Superior temporal gyrus (tissue), 1 donor: ENCODE data around the gene COQ7.

Source experiments
- DNase-seq: peaks from one replicate; pipeline ENCODE4 v3.0.0-alpha.2; 2016; ENCODE audit errors: extremely low spot score

The COQ7 gene

DNA sequence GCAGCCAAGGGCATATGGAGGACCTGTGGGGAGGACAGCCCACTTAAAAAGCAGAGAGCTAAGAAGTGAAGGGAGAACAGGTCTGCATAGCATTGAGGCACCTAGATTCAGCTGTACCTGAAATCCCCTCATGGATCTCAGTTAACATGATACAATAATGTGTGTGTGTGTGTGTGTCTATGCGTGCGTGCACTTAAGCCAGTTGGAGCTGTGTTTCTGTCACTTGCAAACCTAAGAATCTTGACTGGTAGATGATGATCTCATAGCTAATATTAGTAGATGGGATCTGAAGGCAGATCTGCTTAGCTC is 44.6 kb downstream of the COQ7 start:
- DNase-seq: no peak

DNA sequence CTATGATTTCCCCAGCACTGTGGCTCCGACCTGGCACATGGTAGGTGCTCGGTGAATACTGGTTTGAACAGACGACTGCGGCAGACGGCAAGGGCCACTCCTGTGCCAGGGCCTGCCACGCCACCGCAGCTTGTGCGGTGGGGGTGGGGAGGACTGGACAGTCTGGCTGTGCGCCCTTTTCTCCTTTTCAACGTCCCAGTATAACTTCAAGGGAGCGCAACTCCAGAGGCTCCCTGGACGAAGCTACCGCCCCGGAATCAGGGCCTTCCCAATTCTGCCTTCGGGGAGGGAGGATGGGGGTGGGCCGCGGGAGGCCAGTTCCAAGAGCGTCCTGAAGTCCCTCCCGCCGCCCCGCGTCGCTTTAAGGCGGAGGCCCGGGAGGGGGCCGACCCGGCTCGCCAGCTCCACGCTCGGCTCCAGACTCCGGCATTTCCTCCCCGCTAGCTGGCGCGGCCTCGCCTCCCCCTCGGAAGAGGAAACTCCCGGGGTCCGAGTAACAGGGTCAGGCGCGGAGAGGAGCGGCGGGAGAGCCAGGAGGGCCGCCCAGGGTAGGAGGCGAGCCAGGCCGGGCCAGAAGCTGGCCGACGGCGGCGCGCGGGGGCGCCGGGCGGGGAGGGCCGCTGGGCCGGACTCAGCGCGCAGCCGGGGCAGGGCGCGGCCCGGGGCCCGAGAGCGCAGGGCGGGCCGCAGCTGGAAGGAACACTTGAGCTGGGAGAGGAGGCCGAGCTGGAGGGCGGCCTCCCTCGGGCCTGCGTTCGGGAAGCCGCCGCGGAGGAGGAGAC is 46.4 kb downstream of the COQ7 start, which contains the start of gene ITPRIPL2:
ITPRIPL2 (plus strand) TSS at position 388 of the 782 bp plus-strand sequence. CDS start 498 bp downstream, outside the sequence.
- DNase-seq: no peak

DNA sequence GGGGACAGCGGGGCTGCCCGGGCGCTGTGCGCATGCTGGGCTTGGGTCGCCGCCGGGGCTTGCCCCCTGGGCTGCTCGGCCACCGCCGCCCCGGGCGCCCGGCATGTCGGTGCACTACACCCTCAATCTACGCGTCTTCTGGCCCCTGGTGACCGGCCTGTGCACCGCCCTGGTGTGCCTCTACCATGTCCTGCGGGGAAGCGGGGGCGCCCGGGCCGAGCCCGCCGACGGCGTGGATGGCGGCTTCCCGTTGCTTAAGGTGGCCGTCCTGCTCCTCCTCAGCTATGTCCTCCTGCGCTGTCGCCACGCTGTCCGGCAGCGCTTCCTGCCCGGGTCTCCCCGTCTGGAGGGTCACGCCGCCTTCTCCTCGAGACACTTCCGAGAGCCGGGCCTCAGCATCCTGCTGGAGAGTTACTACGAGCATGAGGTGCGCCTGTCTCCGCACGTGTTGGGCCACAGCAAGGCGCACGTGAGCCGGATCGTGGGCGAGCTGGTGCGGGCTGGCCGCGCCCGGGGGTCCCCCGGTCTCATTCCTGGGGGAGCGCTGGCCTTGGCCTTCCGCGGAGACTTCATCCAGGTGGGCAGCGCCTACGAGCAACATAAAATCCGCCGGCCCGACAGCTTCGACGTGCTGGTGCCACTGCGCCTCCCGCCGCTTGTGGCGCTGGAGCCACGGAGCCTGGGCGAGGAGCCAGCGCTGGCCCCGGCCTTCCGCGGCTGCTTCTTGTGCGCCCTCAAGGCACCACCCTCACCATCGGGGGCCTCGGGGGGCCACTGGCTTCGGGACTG is 47.1 kb downstream of the COQ7 start:
- no peak for DNase-seq

DNA sequence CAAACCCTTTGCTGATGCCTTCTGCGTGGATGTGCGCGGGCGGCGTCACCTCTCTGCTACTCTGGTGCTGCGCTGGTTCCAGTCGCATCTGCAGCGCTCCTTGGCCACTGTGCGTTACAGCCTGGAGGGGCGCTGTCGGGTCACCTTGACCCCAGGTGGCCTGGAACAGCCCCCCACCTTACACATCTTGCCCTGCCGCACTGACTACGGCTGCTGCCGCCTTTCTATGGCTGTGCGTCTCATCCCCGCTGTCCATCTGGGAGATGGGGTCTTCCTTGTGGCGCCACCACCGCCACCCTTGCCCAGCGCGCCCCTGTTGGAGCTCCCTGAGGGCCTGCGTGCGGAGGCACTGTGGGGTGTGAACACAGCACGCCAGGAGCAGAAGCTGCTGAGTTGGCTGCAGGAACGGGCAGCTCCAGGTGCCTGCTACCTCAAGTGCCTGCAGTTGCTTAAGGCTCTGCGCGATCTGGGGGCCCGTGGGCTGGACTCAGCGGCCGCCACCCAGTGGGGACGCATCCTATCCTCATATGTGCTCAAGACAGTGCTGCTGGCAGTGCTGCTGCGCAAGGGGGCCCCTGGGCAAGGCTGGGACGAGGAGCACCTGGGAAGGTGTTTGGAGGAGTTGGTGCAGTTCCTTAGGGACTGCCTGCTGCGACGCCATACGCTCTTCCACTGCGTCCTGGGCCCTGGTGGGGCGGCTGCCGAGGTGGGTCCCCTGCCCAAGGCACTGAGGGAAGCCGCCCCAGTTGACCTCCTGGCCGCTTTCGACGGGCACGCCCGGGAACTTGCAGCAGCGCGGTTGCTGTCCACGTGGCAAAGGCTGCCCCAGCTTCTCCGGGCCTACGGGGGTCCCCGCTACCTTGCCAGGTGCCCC is 48.0 kb downstream of the COQ7 start:
- no peak for DNase-seq

DNA sequence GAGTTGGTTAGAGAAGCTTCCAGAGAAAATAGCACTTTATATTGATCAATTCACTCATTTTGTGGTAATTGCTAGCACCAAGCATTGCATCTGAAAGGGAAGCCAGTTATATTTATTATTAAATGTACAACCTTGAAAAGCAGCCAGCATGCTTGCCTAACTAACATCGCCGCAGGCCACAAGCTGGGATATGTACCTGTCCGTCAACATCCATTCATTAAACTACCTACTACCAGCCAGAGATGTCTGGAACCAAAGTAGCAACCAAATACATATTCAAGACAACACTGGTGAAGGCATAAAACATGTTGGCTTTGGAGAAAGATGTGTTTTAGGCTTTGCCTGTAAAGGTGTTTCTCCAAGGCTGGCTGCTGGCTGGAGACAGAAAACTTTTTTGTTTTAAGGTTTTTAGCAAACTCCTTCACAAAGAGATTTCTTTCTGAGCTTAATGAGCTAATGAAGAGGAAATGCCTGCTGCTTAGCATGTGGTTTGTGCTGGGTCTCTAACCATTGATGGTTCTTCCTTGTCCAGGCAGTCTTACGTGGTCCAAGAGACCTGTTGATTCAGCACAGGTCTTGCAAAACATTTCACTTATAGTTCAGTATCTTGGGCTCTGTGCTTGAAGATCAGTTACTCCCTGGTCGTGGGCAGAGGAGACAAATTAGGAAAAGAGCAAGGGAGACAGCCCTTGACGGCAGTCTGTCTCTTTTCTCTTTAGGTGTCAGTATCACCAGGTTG is 49.5 kb downstream of the COQ7 start:
- DNase-seq: no peak

DNA sequence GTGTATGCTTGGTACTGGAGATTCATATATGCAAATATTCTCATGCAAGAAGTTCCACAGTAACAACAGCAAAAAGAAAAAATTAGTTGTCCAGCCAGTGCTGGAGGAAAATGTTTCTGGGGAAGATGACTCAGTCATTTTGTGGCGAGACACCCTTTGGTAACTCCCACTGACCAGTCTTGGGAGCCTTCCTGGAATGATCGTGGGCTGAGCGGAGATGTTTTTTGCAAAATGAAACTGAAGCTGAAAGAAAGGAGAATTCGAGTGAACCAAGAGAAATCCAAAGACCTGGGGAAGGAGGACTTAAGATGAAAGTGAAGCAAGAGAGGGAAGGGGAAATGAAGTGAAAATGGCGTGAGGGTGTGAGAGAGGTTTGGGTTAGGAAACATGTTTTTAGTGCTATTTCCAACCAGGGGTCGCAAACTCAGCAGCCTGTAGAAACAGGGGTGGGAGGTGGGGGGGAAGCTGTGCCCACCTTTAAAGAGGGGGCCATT is 51.6 kb downstream of the COQ7 start:
- peak; percentile 63 for DNase-seq

DNA sequence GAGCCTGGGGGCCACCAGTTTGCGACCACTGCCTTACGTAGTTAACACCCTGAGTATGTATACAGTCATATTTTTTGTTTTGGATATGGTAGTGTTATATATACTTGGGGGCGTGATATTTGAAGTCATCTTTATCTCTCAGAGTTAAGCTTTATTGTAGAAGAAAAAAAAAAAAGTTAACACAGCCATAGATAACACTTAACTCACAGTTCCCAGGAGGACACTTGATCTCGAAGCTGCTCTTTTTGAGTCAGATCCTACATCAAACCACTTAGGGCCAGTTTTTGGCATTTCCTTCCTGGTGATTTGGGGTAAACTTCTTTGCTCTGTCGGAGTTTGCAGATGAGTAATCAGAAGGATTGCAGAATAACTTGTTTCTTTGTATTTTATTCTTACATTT is 52.1 kb downstream of the COQ7 start:
- DNase-seq: no peak

DNA sequence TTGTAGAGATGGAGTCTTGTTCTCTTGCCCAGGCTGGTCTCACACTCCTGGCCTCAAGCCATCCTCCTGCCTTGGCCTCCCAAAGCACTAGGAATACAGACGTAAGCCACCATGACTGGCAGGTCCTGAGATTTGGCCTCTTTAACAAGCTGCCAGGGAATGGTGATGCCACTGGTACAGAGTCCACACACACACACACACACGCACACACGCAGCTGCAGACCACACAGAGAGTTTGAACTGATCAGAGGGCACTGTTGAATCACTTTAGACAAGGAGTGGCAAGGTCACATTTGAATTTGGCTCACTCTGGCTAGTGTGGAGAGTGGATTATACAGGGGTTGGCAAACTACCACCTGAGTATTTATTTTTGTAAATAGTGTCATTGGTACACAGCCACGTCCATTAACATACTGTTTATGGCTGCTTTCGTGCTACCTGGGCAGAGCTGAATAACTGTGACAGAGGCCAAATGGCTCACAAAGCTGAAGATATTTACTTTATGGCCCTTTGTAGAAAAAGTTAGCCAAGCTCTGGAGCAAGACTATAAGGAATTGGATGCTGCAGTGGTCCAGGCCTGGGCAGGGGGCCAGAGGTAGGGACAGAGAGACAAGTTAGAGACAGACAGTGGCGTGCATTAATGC is 56.2 kb downstream of the COQ7 start:
- no peak for DNase-seq

DNA sequence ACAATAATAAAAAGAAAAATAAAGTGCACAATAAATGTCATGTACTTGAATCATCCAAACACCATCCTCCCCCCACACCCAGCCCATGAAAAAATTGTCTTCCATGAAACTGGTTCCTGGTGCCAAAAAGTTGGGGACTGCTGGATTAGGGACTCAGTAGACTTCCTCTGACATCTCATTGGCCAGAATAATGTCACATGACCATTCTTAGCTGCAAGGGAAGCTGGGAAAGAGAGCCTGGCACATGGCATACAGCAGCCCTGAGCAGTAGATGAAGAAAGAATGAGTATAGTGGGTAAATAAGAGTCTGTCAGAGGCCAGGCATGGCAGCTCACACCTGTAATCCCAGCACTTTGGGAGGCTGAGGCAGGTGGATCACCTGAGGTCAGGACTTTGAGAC is 58.9 kb downstream of the COQ7 start:
- no peak for DNase-seq

DNA sequence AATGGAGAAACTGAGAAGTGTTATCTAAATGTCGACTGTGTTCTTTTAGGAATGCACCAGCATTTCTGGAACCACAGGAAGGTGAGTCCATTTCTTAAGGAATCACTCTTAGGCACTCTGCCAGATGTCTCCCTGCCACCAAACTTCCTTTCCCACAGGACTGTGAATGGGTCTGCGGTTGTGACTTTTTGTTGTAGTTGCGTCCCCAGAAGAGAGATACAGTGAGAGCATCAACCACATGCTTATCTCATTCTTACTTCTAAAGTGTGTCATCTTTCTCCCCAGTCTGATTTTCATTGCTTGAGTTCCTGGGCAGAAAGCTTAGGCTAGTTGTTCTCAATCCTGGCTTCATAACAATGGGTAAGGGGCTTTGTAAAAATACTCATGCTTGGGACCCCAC is 59.8 kb downstream of the COQ7 start:
- DNase-seq: no peak

DNA sequence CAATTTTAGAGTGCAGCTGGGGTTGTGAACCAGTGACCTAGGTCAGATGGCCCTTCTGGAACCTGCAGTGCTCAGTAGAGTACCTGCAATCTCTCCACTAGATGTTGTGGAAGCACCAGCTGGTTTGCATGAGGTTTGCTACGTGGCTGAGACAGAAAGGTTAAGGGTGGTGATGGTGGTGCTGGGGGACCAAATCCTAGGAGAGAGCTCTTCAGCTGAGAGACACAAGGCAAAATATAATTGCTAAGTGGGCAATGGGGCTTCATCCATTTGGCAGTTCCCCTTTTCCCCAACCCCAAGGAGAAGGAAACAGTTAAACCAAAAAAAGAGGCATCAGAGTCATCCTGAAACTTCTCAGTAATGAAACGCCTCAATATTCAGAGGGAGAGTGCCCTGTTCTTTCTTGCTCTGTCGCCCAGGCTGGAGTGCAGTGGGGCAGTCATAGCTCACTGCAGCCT is 60.3 kb downstream of the COQ7 start:
- no peak for DNase-seq

DNA sequence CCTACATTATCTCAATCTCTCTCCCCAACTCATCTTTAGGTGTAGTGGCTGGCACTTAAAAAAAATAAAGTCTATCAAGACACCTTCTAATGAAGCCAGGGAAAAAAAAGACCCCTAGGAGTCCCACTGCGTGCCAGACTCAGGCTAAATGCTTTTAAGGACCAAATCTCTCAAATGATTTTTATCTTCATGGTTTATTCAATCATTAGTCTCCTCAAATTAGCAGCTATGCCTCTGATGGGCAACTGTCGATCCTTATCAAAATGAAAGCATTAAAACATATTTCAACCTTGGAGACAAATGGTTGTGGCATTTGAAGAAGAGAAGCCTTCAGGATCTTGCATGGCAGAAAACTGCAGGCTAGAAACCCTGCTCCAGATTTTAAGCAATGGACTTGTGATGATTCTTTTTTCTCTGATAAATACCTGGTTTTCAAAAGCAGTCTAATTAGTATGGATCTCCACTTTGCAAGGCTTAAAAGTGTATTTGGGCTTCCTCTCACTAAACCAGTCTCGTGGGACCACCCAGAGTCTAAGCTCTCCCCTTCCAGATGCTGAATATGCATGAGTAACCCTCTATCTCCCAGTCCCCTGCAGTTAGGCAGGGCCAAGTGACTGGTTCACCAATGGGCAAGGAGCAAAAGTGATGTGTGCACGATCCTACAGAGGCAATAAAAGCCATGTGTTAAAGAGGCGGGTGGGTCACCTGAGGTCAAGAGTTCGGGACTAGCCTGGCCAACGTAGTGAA is 61.2 kb downstream of the COQ7 start:
- DNase-seq: no peak
